ENCODE results near the gene KIAA0753.
"Not testable (repeated sequence)": the region's sequence is repeated elsewhere in the genome, so short reads cannot be mapped to it uniquely, and the experiment has no call there.

KIAA0753 gene

GRCh38 chr17:6675201-6675825, 34.8 kb upstream of the KIAA0753 start:
- Mint-ChIP-seq H3K27me3 (peaks cover 17% of the 10 kb centered on the region), H3K36me3 (peaks cover 11% of the 10 kb centered on the region), H3K4me1 (peaks cover 16% of the 10 kb centered on the region), H3K27ac (no peak overlapping the region), H3K9me3 (no peaks in the 10 kb centered on the region), H3K4me3 (no peak overlapping the region)
- ATAC-seq: no peak

GRCh38 chr17:6674586-6674985, 34.1 kb upstream of the KIAA0753 start:
- no peak overlapping the region for H3K4me3 Mint-ChIP-seq
- peaks cover 16% of the 10 kb centered on the region for H3K4me1 Mint-ChIP-seq
- no peak for ATAC-seq
- peaks cover 11% of the 10 kb centered on the region for H3K36me3 Mint-ChIP-seq
- no peak overlapping the region for H3K27ac Mint-ChIP-seq
- H3K9me3 Mint-ChIP-seq: no peaks in the 10 kb centered on the region
- peaks cover 16% of the 10 kb centered on the region for H3K27me3 Mint-ChIP-seq

GRCh38 chr17:6671431-6671830, 30.9 kb upstream of the KIAA0753 start:
- no peak overlapping the region for H3K27ac Mint-ChIP-seq
- no peaks in the 10 kb centered on the region for H3K9me3 Mint-ChIP-seq
- ATAC-seq: no peak
- H3K36me3 Mint-ChIP-seq: peaks cover 17% of the 10 kb centered on the region
- H3K4me3 Mint-ChIP-seq: no peak overlapping the region
- peaks cover 11% of the 10 kb centered on the region for H3K4me1 Mint-ChIP-seq
- no peaks in the 10 kb centered on the region for H3K27me3 Mint-ChIP-seq

- Mint-ChIP-seq H3K27ac (no peak overlapping the region), H3K36me3 (peaks cover 17% of the 10 kb centered on the region), H3K4me3 (no peak overlapping the region), H3K9me3 (no peaks in the 10 kb centered on the region), H3K4me1 (peaks cover 11% of the 10 kb centered on the region), H3K27me3 (no peaks in the 10 kb centered on the region)
- ATAC-seq: no peak
Observed at GRCh38 chr17:6670999-6671398, 30.5 kb upstream of the KIAA0753 start.

GRCh38 chr17:6670571-6670970, 30.1 kb upstream of the KIAA0753 start:
- H3K27me3 Mint-ChIP-seq: no peaks in the 10 kb centered on the region
- no peak overlapping the region for H3K27ac Mint-ChIP-seq
- no peak for ATAC-seq
- peaks cover 11% of the 10 kb centered on the region for H3K4me1 Mint-ChIP-seq
- H3K4me3 Mint-ChIP-seq: no peak overlapping the region
- peaks cover 17% of the 10 kb centered on the region for H3K36me3 Mint-ChIP-seq
- H3K9me3 Mint-ChIP-seq: no peaks in the 10 kb centered on the region

- ATAC-seq: no peak
Observed at GRCh38 chr17:6669479-6670212, 29.1 kb upstream of the KIAA0753 start.

GRCh38 chr17:6668727-6669425, 28.4 kb upstream of the KIAA0753 start:
- Mint-ChIP-seq H3K27me3 (no peaks in the 10 kb centered on the region), H3K27ac (no peak overlapping the region), H3K4me1 (peaks cover 11% of the 10 kb centered on the region), H3K36me3 (peaks cover 12% of the 10 kb centered on the region), H3K9me3 (no peaks in the 10 kb centered on the region), H3K4me3 (no peak overlapping the region)
- ATAC-seq: no peak

More at GRCh38 chr17:6669479-6670212, 29.1 kb upstream of the KIAA0753 start:
- Mint-ChIP-seq H3K4me1 (peaks cover 11% of the 10 kb centered on the region), H3K4me3 (no peak overlapping the region), H3K27me3 (no peaks in the 10 kb centered on the region), H3K27ac (no peak overlapping the region), H3K9me3 (no peaks in the 10 kb centered on the region), H3K36me3 (peaks cover 12% of the 10 kb centered on the region)

GRCh38 chr17:6668219-6668618, 27.7 kb upstream of the KIAA0753 start:
- Mint-ChIP-seq H3K36me3 (peaks cover 12% of the 10 kb centered on the region), H3K27me3 (no peaks in the 10 kb centered on the region), H3K27ac (no peak overlapping the region), H3K4me1 (peaks cover 11% of the 10 kb centered on the region), H3K9me3 (no peaks in the 10 kb centered on the region), H3K4me3 (no peak overlapping the region)
- no peak for ATAC-seq

- H3K4me3 Mint-ChIP-seq: no peak overlapping the region
- peaks cover 16% of the 10 kb centered on the region for H3K4me1 Mint-ChIP-seq
- H3K36me3 Mint-ChIP-seq: peaks cover 16% of the 10 kb centered on the region
- no peaks in the 10 kb centered on the region for H3K9me3 Mint-ChIP-seq
- ATAC-seq: peak; percentile 31
- H3K27me3 Mint-ChIP-seq: no peaks in the 10 kb centered on the region
- no peak overlapping the region for H3K27ac Mint-ChIP-seq
Observed at GRCh38 chr17:6667516-6667915, 27.0 kb upstream of the KIAA0753 start.

GRCh38 chr17:6666557-6666956, 26.0 kb upstream of the KIAA0753 start:
- Mint-ChIP-seq H3K9me3 (no peaks in the 10 kb centered on the region), H3K36me3 (peaks cover 14% of the 10 kb centered on the region), H3K27ac (no peak overlapping the region), H3K4me3 (no peak overlapping the region), H3K4me1 (peaks cover 23% of the 10 kb centered on the region), H3K27me3 (no peaks in the 10 kb centered on the region)
- ATAC-seq: no peak

- Mint-ChIP-seq H3K36me3 (peaks cover 10% of the 10 kb centered on the region), H3K27ac (no peak overlapping the region), H3K27me3 (no peaks in the 10 kb centered on the region), H3K4me1 (peaks cover 28% of the 10 kb centered on the region), H3K9me3 (no peaks in the 10 kb centered on the region), H3K4me3 (no peak overlapping the region)
- peak; percentile 70 for ATAC-seq
Observed at GRCh38 chr17:6666077-6666521, 25.6 kb upstream of the KIAA0753 start.

- H3K9me3 Mint-ChIP-seq, H3K27ac Mint-ChIP-seq, ATAC-seq, H3K36me3 Mint-ChIP-seq, H3K4me3 Mint-ChIP-seq, H3K27me3 Mint-ChIP-seq: not testable (repeated sequence)
- H3K4me1 Mint-ChIP-seq: peaks cover 47% of the 10 kb centered on the region
Observed at GRCh38 chr17:6663200-6663599, 22.7 kb upstream of the KIAA0753 start.

- H3K4me3 Mint-ChIP-seq: peak overlapping the region; percentile 58
- H3K27ac Mint-ChIP-seq: peak overlapping the region; percentile 59
- no peak for ATAC-seq
- peaks cover 52% of the 10 kb centered on the region for H3K4me1 Mint-ChIP-seq
- peaks cover 10% of the 10 kb centered on the region for H3K36me3 Mint-ChIP-seq
- H3K9me3 Mint-ChIP-seq: no peaks in the 10 kb centered on the region
- H3K27me3 Mint-ChIP-seq: no peaks in the 10 kb centered on the region
Observed at GRCh38 chr17:6661464-6661848, 20.9 kb upstream of the KIAA0753 start.

GRCh38 chr17:6660805-6661463, 20.4 kb upstream of the KIAA0753 start:
- peak; percentile 94 for ATAC-seq
- H3K4me3 Mint-ChIP-seq: peak overlapping the region; percentile 58

GRCh38 chr17:6660101-6660500, 19.6 kb upstream of the KIAA0753 start:
- Mint-ChIP-seq H3K4me3 (peak overlapping the region; percentile 59), H3K9me3 (no peaks in the 10 kb centered on the region), H3K4me1 (peaks cover 52% of the 10 kb centered on the region), H3K36me3 (peaks cover 10% of the 10 kb centered on the region), H3K27me3 (no peaks in the 10 kb centered on the region), H3K27ac (peak overlapping the region; percentile 59)
- no peak for ATAC-seq

More at GRCh38 chr17:6660805-6661463, 20.4 kb upstream of the KIAA0753 start:
- no peaks in the 10 kb centered on the region for H3K9me3 Mint-ChIP-seq
- peaks cover 52% of the 10 kb centered on the region for H3K4me1 Mint-ChIP-seq
- peak overlapping the region; percentile 59 for H3K27ac Mint-ChIP-seq
- no peaks in the 10 kb centered on the region for H3K27me3 Mint-ChIP-seq
- H3K36me3 Mint-ChIP-seq: peaks cover 10% of the 10 kb centered on the region

Data from stimulated activated memory B cell treated with anti-CD40 and anti-IgM and Interleukin-4, amounts not matched to agents 10 μg/mL and 1 μg/mL and 100 μg/mL, for 72 hours (primary cell).